SK-N-SH (cell line): ENCODE data around the gene LRRC49.

Source experiments
- CTCF ChIP-seq: fragments of 200-600 bp; sonication (generic); IDR thresholded peaks from 2 replicates; pipeline ENCODE4 v1.6.1; 2017; ENCODE audit warnings: antibody characterized with exemption, mild to moderate bottlenecking, moderate library complexity
- FOXM1 ChIP-seq: IDR thresholded peaks from 2 replicates; pipeline ENCODE4 v1.4.0; 2012; ENCODE audit warnings: low read depth, mild to moderate bottlenecking
- POLR2AphosphoS5 ChIP-seq: IDR thresholded peaks from 2 replicates; pipeline ENCODE4 v1.6.1; 2012; ENCODE audit warnings: low read depth, low read length
- REST ChIP-seq: IDR thresholded peaks from 2 replicates; pipeline ENCODE4 v1.6.1; 2012; ENCODE audit warnings: mild to moderate bottlenecking, low read depth, low read length, moderate library complexity
- YY1 ChIP-seq: IDR thresholded peaks from 2 replicates; pipeline ENCODE4 v1.4.0; 2012; ENCODE audit warnings: low read depth, mild to moderate bottlenecking

- TF ChIP-seq CTCF (no peak), REST (no peak), POLR2AphosphoS5 (no peak), FOXM1 (no peak), YY1 (no peak)
Measured at GRCh38 chr15:71066983-71067382, 174.4 kb downstream of the LRRC49 start.
